ENCODE measurements around the gene GOLGA6D.
"Not testable (repeated sequence)": the region's sequence is repeated elsewhere in the genome, so short reads cannot be mapped to it uniquely, and the experiment has no call there.

GOLGA6D gene

GRCh38 chr15:75298541-75299310 is 16.1 kb downstream of the GOLGA6D start:
- not testable (repeated sequence) for H3K27ac ChIP-seq (ENCODE audit: low read depth, low read length); H3K27me3 ChIP-seq (ENCODE audit: insufficient read depth, low read length); H2AFZ ChIP-seq (ENCODE audit: low read length, unreplicated experiment); H3K4me1 ChIP-seq (ENCODE audit: control insufficient read depth, insufficient read depth, low read length, unreplicated experiment); H3K79me2 ChIP-seq (ENCODE audit: control insufficient read depth, insufficient read depth, low read length, unreplicated experiment); H3K36me3 ChIP-seq (ENCODE audit: insufficient read depth, low read length); H3K4me3 ChIP-seq (ENCODE audit: low read depth, low read length)

GRCh38 chr15:75299311-75299688 is 16.7 kb downstream of the GOLGA6D start:
- H3K4me1 ChIP-seq (ENCODE audit: control insufficient read depth, insufficient read depth, low read length, unreplicated experiment); H3K79me2 ChIP-seq (ENCODE audit: control insufficient read depth, insufficient read depth, low read length, unreplicated experiment): not testable (repeated sequence)

GRCh38 chr15:75300026-75300425 is 17.4 kb downstream of the GOLGA6D start:
- not testable (repeated sequence) for H3K4me1 ChIP-seq (ENCODE audit: control insufficient read depth, insufficient read depth, low read length, unreplicated experiment); H3K27ac ChIP-seq (ENCODE audit: low read depth, low read length); H3K79me2 ChIP-seq (ENCODE audit: control insufficient read depth, insufficient read depth, low read length, unreplicated experiment); H3K4me3 ChIP-seq (ENCODE audit: low read depth, low read length); H3K27me3 ChIP-seq (ENCODE audit: insufficient read depth, low read length); H2AFZ ChIP-seq (ENCODE audit: low read length, unreplicated experiment); H3K36me3 ChIP-seq (ENCODE audit: insufficient read depth, low read length)

More at GRCh38 chr15:75299311-75299688, 16.7 kb downstream of the GOLGA6D start:
- not testable (repeated sequence) for H3K27ac ChIP-seq (ENCODE audit: low read depth, low read length); H3K4me3 ChIP-seq (ENCODE audit: low read depth, low read length); H3K36me3 ChIP-seq (ENCODE audit: insufficient read depth, low read length); H3K27me3 ChIP-seq (ENCODE audit: insufficient read depth, low read length); H2AFZ ChIP-seq (ENCODE audit: low read length, unreplicated experiment)

GRCh38 chr15:75302318-75302717 is 19.7 kb downstream of the GOLGA6D start:
- H3K27ac ChIP-seq (ENCODE audit: low read depth, low read length): no peak overlapping the region
- no peak overlapping the region for H2AFZ ChIP-seq (ENCODE audit: low read length, unreplicated experiment)
- H3K27me3 ChIP-seq (ENCODE audit: insufficient read depth, low read length): peaks cover 12% of the 10 kb centered on the region
- H3K79me2 ChIP-seq (ENCODE audit: control insufficient read depth, insufficient read depth, low read length, unreplicated experiment): no peaks in the 10 kb centered on the region
- H3K4me1 ChIP-seq (ENCODE audit: control insufficient read depth, insufficient read depth, low read length, unreplicated experiment): no peaks in the 10 kb centered on the region
- H3K36me3 ChIP-seq (ENCODE audit: insufficient read depth, low read length): no peaks in the 10 kb centered on the region
- H3K4me3 ChIP-seq (ENCODE audit: low read depth, low read length): no peak overlapping the region

- not testable (repeated sequence) for H3K4me3 ChIP-seq (ENCODE audit: low read depth, low read length); H2AFZ ChIP-seq (ENCODE audit: low read length, unreplicated experiment); H3K36me3 ChIP-seq (ENCODE audit: insufficient read depth, low read length); H3K79me2 ChIP-seq (ENCODE audit: control insufficient read depth, insufficient read depth, low read length, unreplicated experiment); H3K4me1 ChIP-seq (ENCODE audit: control insufficient read depth, insufficient read depth, low read length, unreplicated experiment); H3K27ac ChIP-seq (ENCODE audit: low read depth, low read length)
- peaks cover 12% of the 10 kb centered on the region for H3K27me3 ChIP-seq (ENCODE audit: insufficient read depth, low read length)
Observed at GRCh38 chr15:75302753-75303152, 20.1 kb downstream of the GOLGA6D start.

- H3K4me1 ChIP-seq (ENCODE audit: control insufficient read depth, insufficient read depth, low read length, unreplicated experiment): peaks cover 5% of the 10 kb centered on the region
- H3K4me3 ChIP-seq (ENCODE audit: low read depth, low read length): no peak overlapping the region
- no peak overlapping the region for H2AFZ ChIP-seq (ENCODE audit: low read length, unreplicated experiment)
Observed at GRCh38 chr15:75306188-75306587, 23.6 kb downstream of the GOLGA6D start.

GRCh38 chr15:75307778-75308390 is 25.2 kb downstream of the GOLGA6D start:
- Histone ChIP-seq H3K4me1 (ENCODE audit: control insufficient read depth, insufficient read depth, low read length, unreplicated experiment) (peaks cover 10% of the 10 kb centered on the region), H2AFZ (ENCODE audit: low read length, unreplicated experiment) (no peak overlapping the region), H3K27me3 (ENCODE audit: insufficient read depth, low read length) (peaks cover 12% of the 10 kb centered on the region), H3K36me3 (ENCODE audit: insufficient read depth, low read length) (no peaks in the 10 kb centered on the region), H3K4me3 (ENCODE audit: low read depth, low read length) (peak overlapping the region; percentile 2; the same call in 1 of the 2 replicates), H3K27ac (ENCODE audit: low read depth, low read length) (no peak overlapping the region), H3K79me2 (ENCODE audit: control insufficient read depth, insufficient read depth, low read length, unreplicated experiment) (no peaks in the 10 kb centered on the region)

More at GRCh38 chr15:75306188-75306587, 23.6 kb downstream of the GOLGA6D start:
- H3K27me3 ChIP-seq (ENCODE audit: insufficient read depth, low read length): peaks cover 12% of the 10 kb centered on the region
- no peaks in the 10 kb centered on the region for H3K36me3 ChIP-seq (ENCODE audit: insufficient read depth, low read length)
- no peak overlapping the region for H3K27ac ChIP-seq (ENCODE audit: low read depth, low read length)
- H3K79me2 ChIP-seq (ENCODE audit: control insufficient read depth, insufficient read depth, low read length, unreplicated experiment): no peaks in the 10 kb centered on the region

GRCh38 chr15:75309711-75310110 is 27.1 kb downstream of the GOLGA6D start:
- no peak overlapping the region for H3K27ac ChIP-seq (ENCODE audit: low read depth, low read length)
- no peak overlapping the region for H3K4me3 ChIP-seq (ENCODE audit: low read depth, low read length)
- no peaks in the 10 kb centered on the region for H3K79me2 ChIP-seq (ENCODE audit: control insufficient read depth, insufficient read depth, low read length, unreplicated experiment)
- H2AFZ ChIP-seq (ENCODE audit: low read length, unreplicated experiment): no peak overlapping the region
- no peaks in the 10 kb centered on the region for H3K36me3 ChIP-seq (ENCODE audit: insufficient read depth, low read length)
- H3K27me3 ChIP-seq (ENCODE audit: insufficient read depth, low read length): peaks cover 8% of the 10 kb centered on the region
- peaks cover 11% of the 10 kb centered on the region for H3K4me1 ChIP-seq (ENCODE audit: control insufficient read depth, insufficient read depth, low read length, unreplicated experiment)

GRCh38 chr15:75312548-75312947 is 29.9 kb downstream of the GOLGA6D start:
- not testable (repeated sequence) for H3K27me3 ChIP-seq (ENCODE audit: insufficient read depth, low read length); H3K36me3 ChIP-seq (ENCODE audit: insufficient read depth, low read length); H3K27ac ChIP-seq (ENCODE audit: low read depth, low read length); H2AFZ ChIP-seq (ENCODE audit: low read length, unreplicated experiment); H3K79me2 ChIP-seq (ENCODE audit: control insufficient read depth, insufficient read depth, low read length, unreplicated experiment); H3K4me3 ChIP-seq (ENCODE audit: low read depth, low read length)
- H3K4me1 ChIP-seq (ENCODE audit: control insufficient read depth, insufficient read depth, low read length, unreplicated experiment): peaks cover 11% of the 10 kb centered on the region

GRCh38 chr15:75313116-75313845 is 30.6 kb downstream of the GOLGA6D start:
- Histone ChIP-seq H3K36me3 (ENCODE audit: insufficient read depth, low read length) (no peaks in the 10 kb centered on the region), H3K4me1 (ENCODE audit: control insufficient read depth, insufficient read depth, low read length, unreplicated experiment) (peaks cover 11% of the 10 kb centered on the region), H2AFZ (ENCODE audit: low read length, unreplicated experiment) (no peak overlapping the region), H3K4me3 (ENCODE audit: low read depth, low read length) (no peak overlapping the region), H3K27me3 (ENCODE audit: insufficient read depth, low read length) (no peaks in the 10 kb centered on the region), H3K27ac (ENCODE audit: low read depth, low read length) (no peak overlapping the region), H3K79me2 (ENCODE audit: control insufficient read depth, insufficient read depth, low read length, unreplicated experiment) (no peaks in the 10 kb centered on the region)

Data from ACC112 (cell line).